Natural killer cell (primary cell): ENCODE results near the gene PHC1. TPM values are rescaled to one million over a fixed set of nuclear protein-coding genes. Genes with fewer than 3 reads are reported as not detected.
"Not testable (repeated sequence)": the region's sequence is repeated elsewhere in the genome, so short reads cannot be mapped to it uniquely, and the experiment has no call there.

ENCODE experiments used
- ATAC-seq, 3 donors: fragments of 150-1000 bp in 2 of 3; fragments of 200-7000 bp in 1 of 3; cut with Tn5 transposase; 1 replicate in 1 of 3; 2 replicates in 2 of 3; pipeline ENCODE4 v1.10.0; 2021; ENCODE audit warnings: mild to moderate bottlenecking in 2 of 3, moderate library complexity in 2 of 3
- DNase-seq, 2 donors: peaks; one replicate each; pipeline versions ENCODE4 v3.0.0 to v3.0.0-alpha.2; 2013 to 2021; ENCODE audit warnings: mixed read lengths in 1 of 2
- H3K27ac ChIP-seq: one replicate; pipeline ENCODE4 v1.5.1; 2013; ENCODE audit warnings: mild to moderate bottlenecking, low read length
- H3K27me3 ChIP-seq: one replicate; pipeline ENCODE4 v1.6.1; 2013; ENCODE audit warnings: low read length; ENCODE audit not compliant: control insufficient read depth, insufficient read depth
- H3K36me3 ChIP-seq: one replicate; pipeline ENCODE4 v1.6.1; 2013; ENCODE audit warnings: low read length; ENCODE audit not compliant: control insufficient read depth, insufficient read depth
- H3K4me1 ChIP-seq: one replicate; pipeline ENCODE4 v1.6.1; 2013; ENCODE audit warnings: low read length; ENCODE audit not compliant: control insufficient read depth, insufficient read depth
- H3K4me3 ChIP-seq: one replicate; pipeline ENCODE4 v1.5.1; 2013; ENCODE audit warnings: low read length
- H3K9me3 ChIP-seq: one replicate; pipeline ENCODE4 v1.6.1; 2013; ENCODE audit warnings: low read length; ENCODE audit not compliant: control insufficient read depth, insufficient read depth
- H3K27ac Mint-ChIP-seq, 2 donors: one replicate each; pipeline ENCODE4 v1.8.0; 2022; ENCODE audit warnings: mild to moderate bottlenecking in 2 of 2, mixed read lengths in 2 of 2, moderate library complexity in 1 of 2
- H3K27me3 Mint-ChIP-seq, 2 donors: one replicate each; pipeline ENCODE4 v1.8.0; 2022; ENCODE audit warnings: low read depth in 2 of 2, mixed read lengths in 2 of 2
- H3K36me3 Mint-ChIP-seq: one replicate; pipeline ENCODE4 v1.8.0; 2022; ENCODE audit warnings: mixed read lengths
- H3K4me1 Mint-ChIP-seq, 2 donors: one replicate each; pipeline ENCODE4 v1.8.0; 2022; ENCODE audit warnings: mixed read lengths in 2 of 2
- H3K4me3 Mint-ChIP-seq: one replicate; pipeline ENCODE4 v1.8.0; 2022; ENCODE audit warnings: mild to moderate bottlenecking, moderate library complexity, mixed read lengths
- H3K9me3 Mint-ChIP-seq, 2 donors: one replicate each; pipeline ENCODE4 v1.8.0; 2022; ENCODE audit warnings: mixed read lengths in 2 of 2
- WGBS: methylation state at CpG from one replicate; pipeline ENCODE4 v1.1.7; 2013; ENCODE audit warnings: missing lambda C conversion rate; ENCODE audit not compliant: insufficient coverage; 5-methylcytosine and 5-hydroxymethylcytosine counted together
- intact Hi-C: fragments of 100-400 bp; cut with micrococcal nuclease; formaldehyde crosslinking; loops from one replicate; pipeline ENCODE4 v1.14.2; 2022
- total RNA-seq, 4 donors: library from RNA; stranded (reverse); fragments of 120-200 nt in 1 of 4; gene quantifications; one replicate each; pipeline versions ENCODE4 v1.2.3 to v1.2.4, GENCODE V29; 2013 to 2022
- TF ChIP-seq, protein P1 (sequence below): fragments of 200-600 bp; IDR thresholded peaks from one replicate; pipeline ENCODE4 v1.8.0; 2022; ENCODE audit warnings: antibody characterized with exemption

The PHC1 gene
- total RNA-seq, 3 donors from 2014 or later (not counting 1 experiment from before 2014, with no cell fraction given): 37.8 to 39.6 (median 38.6) TPM

DNA sequence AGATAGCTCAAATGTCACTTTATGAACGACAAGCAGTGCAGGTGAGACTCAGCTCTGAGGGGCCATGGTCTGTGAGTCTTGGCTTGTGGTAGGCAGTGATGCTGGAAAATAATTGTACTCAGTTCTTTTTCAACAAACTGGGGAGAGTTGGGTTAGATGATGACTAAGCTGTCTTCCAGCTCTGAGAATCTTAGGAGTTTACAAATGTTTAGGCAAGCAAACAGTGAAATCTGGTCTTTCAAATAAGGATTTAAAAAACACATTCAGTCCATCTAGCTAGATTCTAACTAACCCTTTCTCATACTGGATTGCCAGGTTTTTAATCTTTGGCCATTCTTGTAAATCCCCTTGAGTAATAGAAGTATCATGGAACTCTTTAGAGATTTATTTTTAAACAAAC is 3.4 kb downstream of the PHC1 start:
- DNase-seq (no peak), ATAC-seq (no peak)
- Mint-ChIP-seq H3K4me1 (peaks cover 13 to 14% of the 10 kb centered on the region in 2 donors), H3K9me3 (no peaks in the 10 kb centered on the region), H3K27me3 (no peaks in the 10 kb centered on the region), H3K4me3 (no peak overlapping the region), H3K36me3 (peaks cover 13% of the 10 kb centered on the region), H3K27ac (no peak overlapping the region)
- Histone ChIP-seq H3K4me3 (no peak overlapping the region), H3K27me3 (no peaks in the 10 kb centered on the region), H3K36me3 (peaks cover 27% of the 10 kb centered on the region), H3K4me1 (peaks cover 10% of the 10 kb centered on the region), H3K9me3 (no peaks in the 10 kb centered on the region), H3K27ac (no peak overlapping the region)
- TF ChIP-seq, protein P1, sequence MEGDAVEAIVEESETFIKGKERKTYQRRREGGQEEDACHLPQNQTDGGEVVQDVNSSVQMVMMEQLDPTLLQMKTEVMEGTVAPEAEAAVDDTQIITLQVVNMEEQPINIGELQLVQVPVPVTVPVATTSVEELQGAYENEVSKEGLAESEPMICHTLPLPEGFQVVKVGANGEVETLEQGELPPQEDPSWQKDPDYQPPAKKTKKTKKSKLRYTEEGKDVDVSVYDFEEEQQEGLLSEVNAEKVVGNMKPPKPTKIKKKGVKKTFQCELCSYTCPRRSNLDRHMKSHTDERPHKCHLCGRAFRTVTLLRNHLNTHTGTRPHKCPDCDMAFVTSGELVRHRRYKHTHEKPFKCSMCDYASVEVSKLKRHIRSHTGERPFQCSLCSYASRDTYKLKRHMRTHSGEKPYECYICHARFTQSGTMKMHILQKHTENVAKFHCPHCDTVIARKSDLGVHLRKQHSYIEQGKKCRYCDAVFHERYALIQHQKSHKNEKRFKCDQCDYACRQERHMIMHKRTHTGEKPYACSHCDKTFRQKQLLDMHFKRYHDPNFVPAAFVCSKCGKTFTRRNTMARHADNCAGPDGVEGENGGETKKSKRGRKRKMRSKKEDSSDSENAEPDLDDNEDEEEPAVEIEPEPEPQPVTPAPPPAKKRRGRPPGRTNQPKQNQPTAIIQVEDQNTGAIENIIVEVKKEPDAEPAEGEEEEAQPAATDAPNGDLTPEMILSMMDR: no peak
- WGBS: 96% methylated on average over 1 of the region's 1 CpG
- intact Hi-C loops: no loop called here

DNA sequence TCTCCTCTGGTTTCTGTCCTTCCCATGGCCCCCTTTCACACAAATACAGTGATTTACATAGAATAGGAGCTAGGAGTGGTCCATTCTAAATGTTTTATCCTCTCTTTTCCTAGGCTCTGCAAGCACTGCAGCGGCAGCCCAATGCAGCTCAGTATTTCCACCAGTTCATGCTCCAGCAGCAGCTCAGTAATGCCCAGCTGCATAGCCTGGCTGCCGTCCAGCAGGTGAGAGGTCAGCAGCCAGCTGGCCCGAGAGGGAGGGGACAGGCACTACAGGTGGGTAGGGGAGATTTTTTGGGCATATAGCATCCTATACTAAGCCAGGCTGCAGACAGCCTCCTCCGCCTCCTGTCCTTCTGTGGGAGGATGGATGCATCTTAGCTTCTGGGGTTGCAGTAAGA is 5.3 kb downstream of the PHC1 start:
- H3K27me3 ChIP-seq, H3K9me3 ChIP-seq, H3K27ac Mint-ChIP-seq, H3K9me3 Mint-ChIP-seq, H3K4me1 Mint-ChIP-seq, H3K27me3 Mint-ChIP-seq, H3K4me3 ChIP-seq, DNase-seq, H3K4me1 ChIP-seq, intact Hi-C loops, H3K27ac ChIP-seq, ATAC-seq, H3K4me3 Mint-ChIP-seq: not testable (repeated sequence)
- peaks cover 32% of the 10 kb centered on the region for H3K36me3 ChIP-seq
- H3K36me3 Mint-ChIP-seq: peaks cover 13% of the 10 kb centered on the region
- 100% methylated on average over 2 of the region's 4 CpGs for WGBS

DNA sequence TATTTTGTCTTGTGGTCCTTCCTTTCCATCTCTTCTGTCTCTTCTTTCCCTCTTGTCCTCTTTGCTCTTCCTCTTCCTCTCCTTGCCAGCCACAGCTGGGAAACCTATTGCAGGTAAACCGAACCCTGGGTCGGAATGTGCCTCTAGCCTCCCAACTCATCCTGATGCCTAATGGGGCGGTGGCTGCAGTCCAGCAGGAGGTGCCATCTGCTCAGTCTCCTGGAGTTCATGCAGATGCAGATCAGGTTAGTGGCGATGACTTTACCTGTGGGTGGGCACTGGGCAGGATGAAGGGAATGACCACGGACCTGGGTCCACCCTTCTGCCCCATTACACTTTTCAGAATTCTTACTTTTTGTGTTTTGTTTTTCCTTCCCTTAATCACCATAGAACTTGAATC is 8.2 kb downstream of the PHC1 start:
- no peak for ATAC-seq
- intact Hi-C loops: no loop called here
- peaks cover 34% of the 10 kb centered on the region for H3K36me3 ChIP-seq
- WGBS: 98% methylated on average over 5 of the region's 5 CpGs
- no peaks in the 10 kb centered on the region for H3K27me3 ChIP-seq
- no peaks in the 10 kb centered on the region for H3K9me3 ChIP-seq
- Mint-ChIP-seq H3K27ac (peak overlapping the region in 1 of 2 donors; percentile 4), H3K27me3 (no peaks in the 10 kb centered on the region), H3K36me3 (peaks cover 13% of the 10 kb centered on the region), H3K4me3 (no peak overlapping the region), H3K9me3 (no peaks in the 10 kb centered on the region), H3K4me1 (no peaks in the 10 kb centered on the region)
- no peaks in the 10 kb centered on the region for H3K4me1 ChIP-seq
- TF ChIP-seq, protein P1: no peak
- no peak for DNase-seq
- no peak overlapping the region for H3K4me3 ChIP-seq
- no peak overlapping the region for H3K27ac ChIP-seq

DNA sequence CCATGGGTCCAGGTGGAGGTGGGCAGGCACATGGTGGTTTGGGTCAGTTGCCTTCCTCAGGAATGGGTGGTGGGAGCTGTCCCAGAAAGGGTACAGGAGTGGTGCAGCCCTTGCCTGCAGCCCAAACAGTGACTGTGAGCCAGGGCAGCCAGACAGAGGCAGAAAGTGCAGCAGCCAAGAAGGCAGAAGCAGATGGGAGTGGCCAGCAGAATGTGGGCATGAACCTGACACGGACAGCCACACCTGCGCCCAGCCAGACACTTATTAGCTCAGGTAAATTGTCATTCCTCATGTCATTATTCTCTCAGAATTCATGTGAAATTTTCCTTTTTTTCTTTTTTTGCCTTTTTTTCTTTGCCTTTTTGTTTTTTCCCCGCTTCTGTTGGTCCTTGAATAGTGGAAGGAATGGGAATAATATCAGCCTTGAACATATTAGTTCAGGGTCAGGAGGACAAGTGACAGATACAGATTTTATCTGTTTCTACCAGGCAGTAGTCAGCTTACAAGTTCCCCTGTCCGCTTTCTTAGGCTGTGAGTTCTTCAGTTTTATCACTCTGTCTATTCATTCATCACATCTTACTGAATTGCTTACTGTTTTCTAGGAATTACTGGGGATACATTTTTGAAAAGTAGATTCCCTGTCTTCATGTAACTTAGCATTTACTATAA is 16.5 kb downstream of the PHC1 start:
- 92% methylated on average over 4 of the region's 4 CpGs for WGBS
- H3K36me3 Mint-ChIP-seq: peaks cover 25% of the 10 kb centered on the region

DNA sequence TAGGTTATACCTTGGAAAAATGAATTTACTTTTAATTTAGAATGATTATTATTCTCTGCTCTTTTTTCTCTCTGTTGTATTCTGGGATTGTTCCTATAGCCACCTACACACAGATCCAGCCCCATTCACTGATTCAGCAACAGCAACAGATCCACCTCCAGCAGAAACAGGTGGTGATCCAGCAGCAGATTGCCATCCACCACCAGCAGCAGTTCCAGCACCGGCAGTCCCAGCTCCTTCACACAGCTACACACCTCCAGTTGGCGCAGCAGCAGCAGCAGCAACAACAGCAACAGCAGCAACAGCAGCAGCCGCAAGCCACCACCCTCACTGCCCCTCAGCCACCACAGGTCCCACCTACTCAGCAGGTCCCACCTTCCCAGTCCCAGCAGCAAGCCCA is 18.2 kb downstream of the PHC1 start:
- 88% methylated on average over 1 of the region's 3 CpGs for WGBS
- H3K4me1 ChIP-seq, H3K4me3 Mint-ChIP-seq, H3K27me3 ChIP-seq, H3K27me3 Mint-ChIP-seq, H3K27ac ChIP-seq, H3K4me3 ChIP-seq, intact Hi-C loops, DNase-seq, H3K4me1 Mint-ChIP-seq, H3K27ac Mint-ChIP-seq, H3K9me3 ChIP-seq, H3K9me3 Mint-ChIP-seq: not testable (repeated sequence)
- peak in 1 of 3 donors; percentile 17 for ATAC-seq
- H3K36me3 Mint-ChIP-seq: peaks cover 25% of the 10 kb centered on the region
- peaks cover 15% of the 10 kb centered on the region for H3K36me3 ChIP-seq

More for the DNA sequence above, 16.5 kb downstream of the PHC1 start:
- H3K4me1 Mint-ChIP-seq, intact Hi-C loops, H3K4me3 Mint-ChIP-seq, H3K9me3 ChIP-seq, DNase-seq, H3K9me3 Mint-ChIP-seq, H3K4me1 ChIP-seq, H3K27me3 Mint-ChIP-seq, ATAC-seq, H3K27ac Mint-ChIP-seq, H3K4me3 ChIP-seq, H3K27ac ChIP-seq, H3K27me3 ChIP-seq: not testable (repeated sequence)
- H3K36me3 ChIP-seq: peaks cover 15% of the 10 kb centered on the region

DNA sequence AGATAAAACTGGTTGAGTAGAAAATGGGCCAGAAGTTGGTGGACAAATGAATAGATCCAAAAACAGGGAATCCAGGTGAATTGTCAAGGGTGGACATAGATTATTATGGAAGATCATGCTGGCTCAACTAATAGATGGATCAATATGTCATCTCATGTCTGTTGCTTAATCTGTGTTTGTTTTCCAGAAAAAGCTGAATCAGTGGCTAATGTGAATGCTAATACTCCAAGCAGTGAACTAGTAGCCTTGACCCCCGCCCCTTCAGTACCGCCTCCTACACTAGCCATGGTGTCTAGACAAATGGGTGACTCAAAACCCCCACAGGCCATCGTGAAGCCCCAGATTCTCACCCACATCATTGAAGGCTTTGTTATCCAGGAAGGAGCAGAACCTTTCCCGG is 19.8 kb downstream of the PHC1 start:
- H3K4me1 ChIP-seq, H3K9me3 ChIP-seq, H3K27me3 ChIP-seq, H3K4me3 ChIP-seq, H3K9me3 Mint-ChIP-seq, intact Hi-C loops, DNase-seq, H3K4me1 Mint-ChIP-seq, ATAC-seq, H3K27me3 Mint-ChIP-seq, H3K4me3 Mint-ChIP-seq, H3K27ac ChIP-seq, H3K27ac Mint-ChIP-seq: not testable (repeated sequence)
- WGBS: 90% methylated on average over 1 of the region's 4 CpGs
- peaks cover 25% of the 10 kb centered on the region for H3K36me3 Mint-ChIP-seq
- H3K36me3 ChIP-seq: peaks cover 19% of the 10 kb centered on the region
